Gastrocnemius medialis (tissue), 4 donors: ENCODE data around the gene ARID1B. TPM values are rescaled to one million over a fixed set of nuclear protein-coding genes. Genes with fewer than 3 reads are reported as not detected.

Experiments used
- ATAC-seq, 2 donors: fragments of 150-250 bp; one replicate each; pipeline ENCODE4 v1.9.1; 2016
- DNase-seq, 2 donors: peaks; one replicate each; pipeline ENCODE4 v3.0.0-alpha.2; 2019
- H3K27ac ChIP-seq, 4 donors: fragments of 200-600 bp; sonication (generic); 1 replicate in 1 of 4; 2 replicates in 3 of 4; pipeline ENCODE4 v1.5.1; 2016 to 2018; ENCODE audit warnings: mild to moderate bottlenecking in 2 of 4, moderate library complexity in 1 of 4
- H3K27me3 ChIP-seq, 3 donors: fragments of 200-600 bp; sonication (generic) in 2 of 3; 1 replicate in 1 of 3; 2 replicates in 2 of 3; pipeline versions ENCODE4 v1.5.1 to v1.6.0; 2016 to 2019; ENCODE audit warnings: mild to moderate bottlenecking in 1 of 3, moderate library complexity in 1 of 3
- H3K36me3 ChIP-seq, 2 donors: fragments of 200-600 bp; sonication (generic) in 1 of 2; one replicate each; pipeline ENCODE4 v1.5.1; 2017 to 2018
- H3K4me1 ChIP-seq, 2 donors: fragments of 200-600 bp; sonication (generic) in 1 of 2; one replicate each; pipeline ENCODE4 v1.5.1; 2016 to 2017; ENCODE audit warnings: mild to moderate bottlenecking in 2 of 2
- H3K4me3 ChIP-seq, 4 donors: fragments of 200-600 bp; sonication (generic) in 3 of 4; 1 replicate in 1 of 4; 2 replicates in 3 of 4; pipeline ENCODE4 v1.5.1; 2016 to 2019; ENCODE audit warnings: mild to moderate bottlenecking in 2 of 4
- H3K9me3 ChIP-seq, 3 donors: fragments of 200-600 bp; sonication (generic) in 2 of 3; 1 replicate in 1 of 3; 2 replicates in 2 of 3; pipeline ENCODE4 v1.5.1; 2016 to 2019
- POLR2A ChIP-seq, 2 donors: fragments of 450-650 bp; IDR thresholded peaks; one replicate each; pipeline ENCODE4 v1.6.1; 2017; ENCODE audit warnings: antibody characterized with exemption in 2 of 2, mild to moderate bottlenecking in 2 of 2, moderate library complexity in 2 of 2
- in situ Hi-C, 4 donors: fragments of 200-750 bp; cut with MboI; loops; one replicate each; pipeline versions ENCODE4 v1.15.0 to v1.8.0; 2017; ENCODE audit warnings: low sequenced_read_pairs in 4 of 4
- intact Hi-C: fragments of 100-400 bp; cut with DNase I; formaldehyde crosslinking; loops from one replicate; pipeline ENCODE4 v1.15.1; 2023; ENCODE audit warnings: low total_unique reads
- total RNA-seq, 4 donors: library from RNA; depleted of rRNA; stranded (reverse); fragments of >200 nt; gene quantifications; one replicate each; pipeline versions ENCODE4 v1.1.0 to v1.2.3, GENCODE V29; 2016
- TF ChIP-seq, protein P1 (sequence below), 5 experiments: fragments of 450-650 bp in 3 of 5; fragments of 200-600 bp in 2 of 5; sonication (generic) in 2 of 5; IDR thresholded peaks in 4 of 5; conservative IDR thresholded peaks in 1 of 5; 1 replicate in 4 of 5; 2 replicates in 1 of 5; pipeline ENCODE4 v1.5.1; 2016 to 2019; ENCODE audit warnings: antibody characterized with exemption in 5 of 5, mild to moderate bottlenecking in 3 of 5, moderate library complexity in 3 of 5

Gene ARID1B
- total RNA-seq, 4 donors from 2014 or later = 54.9 to 75.3 (median 62.0) TPM

- no peak for ATAC-seq
- H3K36me3 ChIP-seq = no peaks in the 10 kb centered on the region
- intact Hi-C loops (loop anchor here (2.0 kb wide), 1 partner anchor 13 kb away; no protein-coding TSS in a partner anchor), in situ Hi-C loops (no loop called here)
- H3K4me1 ChIP-seq = peaks cover 54 to 56% of the 10 kb centered on the region in 2 donors
- no peaks in the 10 kb centered on the region for H3K9me3 ChIP-seq
- no peak overlapping the region for H3K4me3 ChIP-seq
- no peaks in the 10 kb centered on the region for H3K27me3 ChIP-seq
- TF ChIP-seq, protein P1, sequence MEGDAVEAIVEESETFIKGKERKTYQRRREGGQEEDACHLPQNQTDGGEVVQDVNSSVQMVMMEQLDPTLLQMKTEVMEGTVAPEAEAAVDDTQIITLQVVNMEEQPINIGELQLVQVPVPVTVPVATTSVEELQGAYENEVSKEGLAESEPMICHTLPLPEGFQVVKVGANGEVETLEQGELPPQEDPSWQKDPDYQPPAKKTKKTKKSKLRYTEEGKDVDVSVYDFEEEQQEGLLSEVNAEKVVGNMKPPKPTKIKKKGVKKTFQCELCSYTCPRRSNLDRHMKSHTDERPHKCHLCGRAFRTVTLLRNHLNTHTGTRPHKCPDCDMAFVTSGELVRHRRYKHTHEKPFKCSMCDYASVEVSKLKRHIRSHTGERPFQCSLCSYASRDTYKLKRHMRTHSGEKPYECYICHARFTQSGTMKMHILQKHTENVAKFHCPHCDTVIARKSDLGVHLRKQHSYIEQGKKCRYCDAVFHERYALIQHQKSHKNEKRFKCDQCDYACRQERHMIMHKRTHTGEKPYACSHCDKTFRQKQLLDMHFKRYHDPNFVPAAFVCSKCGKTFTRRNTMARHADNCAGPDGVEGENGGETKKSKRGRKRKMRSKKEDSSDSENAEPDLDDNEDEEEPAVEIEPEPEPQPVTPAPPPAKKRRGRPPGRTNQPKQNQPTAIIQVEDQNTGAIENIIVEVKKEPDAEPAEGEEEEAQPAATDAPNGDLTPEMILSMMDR (IDR thresholded peaks at IDR 0.05 in 4 of 5, conservative IDR thresholded peaks at IDR 0.05 in 1 of 5) = no peak
- TF ChIP-seq POLR2A (IDR thresholded peaks at IDR 0.05) = no peak
- peak overlapping the region in 1 of 4 donors; percentile 95 for H3K27ac ChIP-seq
- DNase-seq = no peak
Measured at GRCh38 chr6:156833755-156834154, 56.6 kb downstream of the ARID1B start.

GRCh38 chr6:156839129-156839528 is 62.0 kb downstream of the ARID1B start:
- no peaks in the 10 kb centered on the region for H3K27me3 ChIP-seq
- peak overlapping the region in 3 of 4 donors; percentile 23 to 61 (median 45) for H3K27ac ChIP-seq
- intact Hi-C loops = no loop called here
- H3K9me3 ChIP-seq = no peaks in the 10 kb centered on the region
- TF ChIP-seq, protein P1 (IDR thresholded peaks at IDR 0.05 in 4 of 5, conservative IDR thresholded peaks at IDR 0.05 in 1 of 5) = no peak
- in situ Hi-C loops = no loop called here
- no peak overlapping the region for H3K4me3 ChIP-seq
- no peaks in the 10 kb centered on the region for H3K36me3 ChIP-seq
- peaks cover 51 to 52% of the 10 kb centered on the region in 2 donors for H3K4me1 ChIP-seq
- no peak for DNase-seq
- ATAC-seq = no peak

DNA sequence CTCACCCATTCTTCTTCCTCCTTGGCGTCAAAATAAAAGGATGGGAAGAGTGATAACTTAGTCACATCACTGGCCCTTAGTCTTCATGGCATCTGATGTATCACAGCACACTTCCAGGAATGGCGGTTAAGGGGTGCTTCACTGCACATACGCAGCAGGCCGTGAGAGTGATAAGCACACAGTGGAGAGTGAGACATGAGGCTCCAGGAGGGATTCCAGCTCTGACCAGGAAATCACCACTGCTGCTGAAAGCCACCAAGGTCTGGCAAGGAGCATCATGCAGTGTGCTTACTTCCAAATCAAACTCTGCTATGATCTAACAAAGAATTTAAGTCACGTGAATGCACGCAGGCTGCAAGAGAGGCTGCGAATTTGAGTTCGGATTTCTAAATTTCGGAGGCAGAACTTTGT is 62.4 kb downstream of the ARID1B start:
- in situ Hi-C loops = no loop called here

DNA sequence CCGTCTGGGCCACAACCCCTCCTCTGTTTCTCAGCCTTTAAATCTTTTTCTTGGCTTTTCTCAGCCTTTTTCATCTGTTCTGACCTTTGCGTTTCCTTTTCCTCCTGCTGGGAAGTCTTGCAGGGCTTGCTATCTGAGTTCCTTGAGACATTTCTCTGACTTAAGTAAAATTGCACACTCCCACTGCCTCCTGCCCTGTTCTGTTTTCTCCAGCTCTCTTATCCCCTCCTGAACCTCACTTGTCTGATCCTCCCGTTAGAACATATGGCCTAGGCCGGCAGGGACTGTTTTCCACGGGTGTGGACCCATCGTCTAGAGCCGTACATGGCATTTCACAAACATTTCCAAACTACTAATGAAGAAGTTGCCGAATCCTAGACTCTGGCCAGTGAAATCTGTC is 63.0 kb downstream of the ARID1B start:
- intact Hi-C loops = no loop called here
- Histone ChIP-seq H3K4me1 (peaks cover 59 to 61% of the 10 kb centered on the region in 2 donors), H3K27ac (peak overlapping the region; percentile 6 to 61 (median 34)), H3K4me3 (no peak overlapping the region), H3K36me3 (no peaks in the 10 kb centered on the region), H3K27me3 (no peaks in the 10 kb centered on the region), H3K9me3 (no peaks in the 10 kb centered on the region)
- DNase-seq (no peak), ATAC-seq (no peak)
- in situ Hi-C loops = no loop called here
- TF ChIP-seq, protein P1 (IDR thresholded peaks at IDR 0.05 in 4 of 5, conservative IDR thresholded peaks at IDR 0.05 in 1 of 5) = no peak
- no peak for TF ChIP-seq POLR2A (IDR thresholded peaks at IDR 0.05)

More for the DNA sequence above, 62.4 kb downstream of the ARID1B start:
- Histone ChIP-seq H3K27ac (peak overlapping the region; percentile 6 to 61 (median 34)), H3K27me3 (no peaks in the 10 kb centered on the region), H3K4me3 (no peak overlapping the region), H3K4me1 (peaks cover 54 to 55% of the 10 kb centered on the region in 2 donors), H3K9me3 (no peaks in the 10 kb centered on the region), H3K36me3 (no peaks in the 10 kb centered on the region)
- DNase-seq = no peak
- ATAC-seq = peak in 1 of 2 donors; percentile 53
- intact Hi-C loops = no loop called here
- TF ChIP-seq, protein P1 (IDR thresholded peaks at IDR 0.05 in 4 of 5, conservative IDR thresholded peaks at IDR 0.05 in 1 of 5) = no peak
- no peak for TF ChIP-seq POLR2A (IDR thresholded peaks at IDR 0.05)

DNA sequence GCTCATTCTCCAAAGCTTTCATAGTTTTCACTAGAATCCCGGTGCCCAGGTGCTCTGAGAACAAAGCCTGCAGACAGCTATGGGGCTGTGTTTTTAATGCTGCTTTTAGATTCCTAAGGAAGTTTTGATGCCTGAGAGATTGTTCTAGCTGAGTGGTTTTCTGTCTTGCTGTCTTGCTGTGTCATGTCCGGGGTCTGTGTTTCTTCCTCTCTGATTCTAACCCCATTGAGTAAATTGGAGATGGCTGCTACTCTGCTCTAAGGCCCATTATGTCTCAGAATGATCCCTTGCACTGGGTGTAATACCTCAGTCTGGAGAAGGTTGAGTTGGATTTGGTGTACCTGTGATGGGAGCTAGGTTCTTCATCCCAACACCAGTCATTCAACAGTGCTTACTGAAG is 63.4 kb downstream of the ARID1B start:
- intact Hi-C loops = no loop called here
- Histone ChIP-seq H3K27ac (peak overlapping the region; percentile 6 to 61 (median 34)), H3K4me3 (no peak overlapping the region), H3K27me3 (no peaks in the 10 kb centered on the region), H3K36me3 (no peaks in the 10 kb centered on the region), H3K4me1 (peaks cover 64 to 66% of the 10 kb centered on the region in 2 donors), H3K9me3 (no peaks in the 10 kb centered on the region)
- TF ChIP-seq POLR2A (IDR thresholded peaks at IDR 0.05) = no peak
- TF ChIP-seq, protein P1 (IDR thresholded peaks at IDR 0.05 in 4 of 5, conservative IDR thresholded peaks at IDR 0.05 in 1 of 5) = no peak
- no peak for DNase-seq
- in situ Hi-C loops = no loop called here
- no peak for ATAC-seq
